H9 (cell line): ENCODE data around the gene STX1A. TPM values are rescaled to one million over a fixed set of nuclear protein-coding genes. Genes with fewer than 3 reads are reported as not detected.

ENCODE experiments used
- DNase-seq: peaks from one replicate; pipeline ENCODE4 v3.0.0-alpha.2; 2017
- H2AFZ ChIP-seq: one replicate; pipeline ENCODE4 v1.6.1; 2013; ENCODE audit warnings: mild to moderate bottlenecking, low read length, control low read depth, moderate library complexity
- H2AK5ac ChIP-seq: 2 replicates; pipeline ENCODE4 v1.6.1; 2013; ENCODE audit warnings: low read length, control low read depth, mixed read lengths; ENCODE audit not compliant: insufficient read length
- H2BK120ac ChIP-seq: one replicate; pipeline ENCODE4 v1.6.1; 2013; ENCODE audit warnings: low read depth, mild to moderate bottlenecking, low read length, control low read depth, inconsistent platforms; ENCODE audit not compliant: poor library complexity, severe bottlenecking
- H2BK12ac ChIP-seq: 2 replicates; pipeline ENCODE4 v1.6.1; 2013; ENCODE audit warnings: low read length, control low read depth, mixed read lengths, low read depth; ENCODE audit not compliant: insufficient read length
- H2BK15ac ChIP-seq: 2 replicates; pipeline ENCODE4 v1.6.1; 2013; ENCODE audit warnings: low read depth, low read length, control low read depth
- H2BK20ac ChIP-seq: one replicate; pipeline ENCODE4 v1.6.1; 2013; ENCODE audit warnings: low read depth, mild to moderate bottlenecking, low read length, control low read depth, inconsistent platforms; ENCODE audit not compliant: poor library complexity, severe bottlenecking
- H2BK5ac ChIP-seq: 2 replicates; pipeline ENCODE4 v1.6.1; 2013; ENCODE audit warnings: low read length, control low read depth, mixed read lengths; ENCODE audit not compliant: insufficient read length
- H3K14ac ChIP-seq: 2 replicates; pipeline ENCODE4 v1.6.1; 2013; ENCODE audit warnings: low read length, control low read depth; ENCODE audit not compliant: insufficient read depth
- H3K18ac ChIP-seq: 2 replicates; pipeline ENCODE4 v1.6.1; 2013; ENCODE audit warnings: low read depth, mild to moderate bottlenecking, mixed read lengths, low read length, control low read depth; ENCODE audit not compliant: insufficient read length
- H3K23ac ChIP-seq: 2 replicates; pipeline ENCODE4 v1.6.1; 2013; ENCODE audit warnings: low read length, control low read depth, mixed read lengths, low read depth; ENCODE audit not compliant: insufficient read length
- H3K23me2 ChIP-seq: 2 replicates; pipeline ENCODE4 v1.6.1; 2013; ENCODE audit warnings: low read depth, mild to moderate bottlenecking, mixed read lengths, low read length, control low read depth; ENCODE audit not compliant: insufficient read length, poor library complexity, severe bottlenecking
- H3K27ac ChIP-seq: 2 replicates; pipeline ENCODE4 v1.5.1; 2013; ENCODE audit warnings: low read length, control low read depth, mixed read lengths, low read depth; ENCODE audit not compliant: insufficient read length
- H3K27me3 ChIP-seq: 2 replicates; pipeline ENCODE4 v1.6.1; 2013; ENCODE audit warnings: low read length, control low read depth, inconsistent platforms; ENCODE audit not compliant: insufficient read depth
- H3K4ac ChIP-seq: 2 replicates; pipeline ENCODE4 v1.6.1; 2013; ENCODE audit warnings: low read depth, mild to moderate bottlenecking, control low read depth, inconsistent platforms, low read length, moderate library complexity
- H3K4me1 ChIP-seq: 2 replicates; pipeline ENCODE4 v1.6.1; 2013; ENCODE audit warnings: low read length, control low read depth, inconsistent platforms; ENCODE audit not compliant: insufficient read depth
- H3K4me2 ChIP-seq: 2 replicates; pipeline ENCODE4 v1.6.1; 2013; ENCODE audit warnings: low read length, control low read depth, mixed read lengths; ENCODE audit not compliant: insufficient read length, insufficient read depth
- H3K56ac ChIP-seq: 2 replicates; pipeline ENCODE4 v1.6.1; 2013; ENCODE audit warnings: low read depth, mild to moderate bottlenecking, mixed read lengths, low read length, control low read depth; ENCODE audit not compliant: insufficient read length
- H3K79me1 ChIP-seq: 2 replicates; pipeline ENCODE4 v1.6.1; 2013; ENCODE audit warnings: low read depth, mild to moderate bottlenecking, moderate library complexity, low read length, control low read depth, inconsistent platforms; ENCODE audit not compliant: insufficient read depth, poor library complexity, severe bottlenecking
- H3K79me2 ChIP-seq: 2 replicates; pipeline ENCODE4 v1.6.1; 2013; ENCODE audit warnings: low read length, control low read depth, inconsistent platforms; ENCODE audit not compliant: insufficient read depth
- H3K9ac ChIP-seq: 2 replicates; pipeline ENCODE4 v1.6.1; 2013; ENCODE audit warnings: low read length, control low read depth, mixed read lengths; ENCODE audit not compliant: insufficient read length; ENCODE audit errors: extremely low read depth
- H3K9me3 ChIP-seq: one replicate; pipeline ENCODE4 v1.6.1; 2013; ENCODE audit warnings: low read depth, low read length, inconsistent platforms; ENCODE audit not compliant: control insufficient read depth
- H3T11ph ChIP-seq: one replicate; pipeline ENCODE4 v1.6.1; 2013; ENCODE audit warnings: mild to moderate bottlenecking, low read length, control low read depth, inconsistent platforms
- H4K20me1 ChIP-seq: one replicate; pipeline ENCODE4 v1.6.1; 2013; ENCODE audit not compliant: control insufficient read depth, insufficient read length, insufficient read depth
- H4K5ac ChIP-seq: 2 replicates; pipeline ENCODE4 v1.6.1; 2013; ENCODE audit warnings: low read depth, mild to moderate bottlenecking, mixed read lengths, low read length, control low read depth; ENCODE audit not compliant: insufficient read length
- H4K8ac ChIP-seq: replicated peaks from 2 replicates; pipeline ENCODE4 v1.6.1; 2013; ENCODE audit warnings: low read length, control low read depth, mixed read lengths, low read depth; ENCODE audit not compliant: insufficient read length
- H4K91ac ChIP-seq: 2 replicates; pipeline ENCODE4 v1.6.1; 2013; ENCODE audit warnings: low read depth, mild to moderate bottlenecking, moderate library complexity, mixed read lengths, low read length, control low read depth; ENCODE audit not compliant: insufficient read length
- H3K27ac Mint-ChIP-seq, 3 experiments: 2 replicates in 2 of 3; 3 replicates in 1 of 3; pipeline ENCODE4 v1.8.0; 2020 to 2021; ENCODE audit warnings: mixed read lengths in 3 of 3, mild to moderate bottlenecking in 1 of 3, moderate library complexity in 1 of 3
- H3K27me3 Mint-ChIP-seq: 2 replicates; pipeline ENCODE4 v1.8.0; 2021; ENCODE audit warnings: low read depth, mild to moderate bottlenecking, moderate library complexity, mixed read lengths
- H3K36me3 Mint-ChIP-seq, 3 experiments: 2 replicates in 2 of 3; 3 replicates in 1 of 3; pipeline ENCODE4 v1.8.0; 2020 to 2021; ENCODE audit warnings: low read depth in 3 of 3, mixed read lengths in 3 of 3; ENCODE audit not compliant: insufficient read depth in 1 of 3
- H3K4me1 Mint-ChIP-seq, 2 experiments: 2 replicates each; pipeline ENCODE4 v1.8.0; 2020; ENCODE audit warnings: mixed read lengths in 2 of 2
- H3K4me3 Mint-ChIP-seq, 2 experiments: 2 replicates in 1 of 2; 3 replicates in 1 of 2; pipeline ENCODE4 v1.8.0; 2020 to 2021; ENCODE audit warnings: mild to moderate bottlenecking in 2 of 2, mixed read lengths in 2 of 2, moderate library complexity in 1 of 2
- H3K9me3 Mint-ChIP-seq, 2 experiments: 2 replicates in 1 of 2; 3 replicates in 1 of 2; pipeline ENCODE4 v1.8.0; 2020; ENCODE audit warnings: mild to moderate bottlenecking in 2 of 2, mixed read lengths in 2 of 2, moderate library complexity in 1 of 2
- CTCF ChIP-seq: fragments of 200-600 bp; sonication (generic); conservative IDR thresholded peaks from 3 replicates; pipeline ENCODE4 v1.8.0; 2021; ENCODE audit warnings: antibody characterized with exemption, mild to moderate bottlenecking
- WGBS: extraction: QIAGEN DNeasy Blood & Tissue Kit; methylation state at CpG from one replicate; pipeline ENCODE4 v1.1.7; 2013; ENCODE audit warnings: missing lambda C conversion rate, low lambda C conversion rate, mixed read lengths; ENCODE audit not compliant: insufficient read length; ENCODE audit errors: extremely low coverage; 5-methylcytosine and 5-hydroxymethylcytosine counted together
- total RNA-seq: library from RNA; stranded (reverse); gene quantifications from 2 replicates; pipeline ENCODE4 v1.2.1, GENCODE V29; 2021

STX1A gene
- total RNA-seq, 1 experiment from 2014 or later: 10.1 TPM

- no peak overlapping the region for H3K27ac ChIP-seq
- TF ChIP-seq CTCF: no peak
- H3K9me3 ChIP-seq: no peaks in the 10 kb centered on the region
- peaks cover 19 to 30% (median 19%) of the 10 kb centered on the region in 3 experiments for H3K36me3 Mint-ChIP-seq
- no peak overlapping the region for H3K4me2 ChIP-seq
- H4K8ac ChIP-seq: no peak overlapping the region
- H3K27me3 Mint-ChIP-seq: no peaks in the 10 kb centered on the region
- no peak overlapping the region for H3K9ac ChIP-seq
- no peak overlapping the region for H3K23ac ChIP-seq
- peaks cover 14 to 23% of the 10 kb centered on the region in 2 experiments for H3K4me1 Mint-ChIP-seq
- no peak overlapping the region for H3K56ac ChIP-seq
- H2BK15ac ChIP-seq: no peak overlapping the region
- H2AFZ ChIP-seq: no peak overlapping the region
- H3K9me3 Mint-ChIP-seq: no peaks in the 10 kb centered on the region
- peaks cover 16% of the 10 kb centered on the region for H3K79me1 ChIP-seq
- H3K4ac ChIP-seq: no peak overlapping the region
- peaks cover 20% of the 10 kb centered on the region; the same call in 1 of the 2 replicates for H3K79me2 ChIP-seq
- H3T11ph ChIP-seq: no peak overlapping the region
- no peak overlapping the region for H2BK120ac ChIP-seq
- peak overlapping the region; percentile 21 to 90; a peak in 3 of 5 replicates for H3K4me3 Mint-ChIP-seq
- H2BK20ac ChIP-seq: no peak overlapping the region
- no peak overlapping the region for H3K27ac Mint-ChIP-seq
- no peak for DNase-seq
- H3K14ac ChIP-seq: no peak overlapping the region
- H2BK12ac ChIP-seq: no peak overlapping the region
- H3K23me2 ChIP-seq: peaks cover 12% of the 10 kb centered on the region
- no peak overlapping the region for H2AK5ac ChIP-seq
- WGBS: no CpG with 5 or more reads among the region's 7 CpGs
- H3K18ac ChIP-seq: no peak overlapping the region
- H4K20me1 ChIP-seq: peaks cover 3% of the 10 kb centered on the region
- H3K27me3 ChIP-seq: no peaks in the 10 kb centered on the region
- no peak overlapping the region for H2BK5ac ChIP-seq
- peaks cover 4% of the 10 kb centered on the region; the same call in 1 of the 2 replicates for H3K4me1 ChIP-seq
- H4K91ac ChIP-seq: no peak overlapping the region
- no peak overlapping the region for H4K5ac ChIP-seq
These were observed 39.0 kb downstream of the STX1A start for GRCh38 chr7:73680501-73680900.
